Body of pancreas (tissue), 4 donors: ENCODE results near the gene LMBR1. TPM values are rescaled to one million over a fixed set of nuclear protein-coding genes. Genes with fewer than 3 reads are reported as not detected.

ENCODE experiments used
- ATAC-seq: fragments of 150-250 bp; one replicate; pipeline ENCODE4 v1.9.1; 2016
- DNase-seq, 4 donors: peaks; one replicate each; pipeline ENCODE4 v3.0.0-alpha.2; 2019
- H3K27ac ChIP-seq, 4 donors: fragments of 200-600 bp; sonication (generic); 1 replicate in 3 of 4; 2 replicates in 1 of 4; pipeline versions ENCODE4 v1.5.1 to v1.6.1; 2016 to 2019; ENCODE audit warnings: mild to moderate bottlenecking in 1 of 4, mixed read lengths in 1 of 4, moderate library complexity in 1 of 4
- H3K27me3 ChIP-seq, 2 donors: fragments of 200-600 bp; sonication (generic); one replicate each; pipeline ENCODE4 v1.6.0; 2016; ENCODE audit warnings: mild to moderate bottlenecking in 1 of 2
- H3K36me3 ChIP-seq, 2 donors: fragments of 200-600 bp; sonication (generic); replicated peaks in 1 of 2; 2 replicates each; pipeline ENCODE4 v1.5.1; 2016; ENCODE audit warnings: low read depth in 2 of 2; ENCODE audit not compliant: insufficient read depth in 1 of 2
- H3K4me1 ChIP-seq: fragments of 200-600 bp; sonication (generic); one replicate; pipeline ENCODE4 v1.6.0; 2016
- H3K4me3 ChIP-seq, 2 donors: fragments of 200-600 bp; sonication (generic); 1 replicate in 1 of 2; 2 replicates in 1 of 2; pipeline ENCODE4 v1.5.1; 2016 to 2019
- H3K9me3 ChIP-seq, 3 donors: fragments of 200-600 bp; sonication (generic); 1 replicate in 2 of 3; 2 replicates in 1 of 3; pipeline ENCODE4 v1.5.1; 2016
- CTCF ChIP-seq, 7 experiments: fragments of 450-650 bp in 4 of 7; fragments of 200-600 bp in 3 of 7; sonication (generic) in 3 of 7; IDR thresholded peaks; one replicate each; pipeline ENCODE4 v1.5.1; 2016 to 2019; ENCODE audit warnings: antibody characterized with exemption in 7 of 7
- POLR2A ChIP-seq, 3 donors: fragments of 450-650 bp; IDR thresholded peaks; one replicate each; pipeline ENCODE4 v1.6.1; 2016; ENCODE audit warnings: antibody characterized with exemption in 3 of 3, mild to moderate bottlenecking in 2 of 3
- WGBS, 2 donors: methylation state at CpG; one replicate each; pipeline ENCODE4 v1.1.5; 2017; 5-methylcytosine and 5-hydroxymethylcytosine counted together
- intact Hi-C: fragments of 100-400 bp; cut with DNase I; formaldehyde crosslinking; loops from one replicate; pipeline ENCODE4 v1.15.1; 2023
- total RNA-seq, 2 donors: library from RNA; depleted of rRNA; stranded (reverse); fragments of >200 nt; gene quantifications; one replicate each; pipeline ENCODE4 v1.1.0, GENCODE V29; 2016

LMBR1 gene
- total RNA-seq, 2 donors from 2014 or later = 23.4 to 54.0 TPM

- TF ChIP-seq POLR2A (IDR thresholded peaks at IDR 0.05) = no peak
- TF ChIP-seq CTCF (IDR thresholded peaks at IDR 0.05) = peak in 1 of 7 experiments; percentile 6
- ATAC-seq (peak; percentile 22), DNase-seq (peak; percentile 47 to 57 (median 51))
- H3K27ac ChIP-seq = peak overlapping the region; percentile 93 to 97 (median 94)
- H3K36me3 ChIP-seq = no peaks in the 10 kb centered on the region
- peaks cover 14% of the 10 kb centered on the region for H3K4me1 ChIP-seq
- WGBS, 2 donors = 3 to 4% methylated on average over 10 to 24 of the region's 57 CpGs
- peak overlapping the region; percentile 73 to 79 for H3K4me3 ChIP-seq
- H3K9me3 ChIP-seq = no peaks in the 10 kb centered on the region
- intact Hi-C loops = no loop called here
- no peaks in the 10 kb centered on the region for H3K27me3 ChIP-seq
Observed at GRCh38 chr7:156892081-156892800, 742 bp downstream of the LMBR1 start.

- intact Hi-C loops = no loop called here
Observed at GRCh38 chr7:156889746-156890145, 3.2 kb downstream of the LMBR1 start.

GRCh38 chr7:156889089-156889488 is 3.9 kb downstream of the LMBR1 start:
- 51 to 62% methylated on average over 1 of the region's 1 CpG for WGBS, 2 donors
- no peak for ATAC-seq
- Histone ChIP-seq H3K27ac (no peak overlapping the region), H3K27me3 (no peaks in the 10 kb centered on the region), H3K4me3 (no peak overlapping the region), H3K4me1 (peaks cover 8% of the 10 kb centered on the region), H3K9me3 (no peaks in the 10 kb centered on the region), H3K36me3 (no peaks in the 10 kb centered on the region)
- TF ChIP-seq CTCF (IDR thresholded peaks at IDR 0.05) = no peak
- TF ChIP-seq POLR2A (IDR thresholded peaks at IDR 0.05) = no peak
- intact Hi-C loops = no loop called here
- DNase-seq = no peak

More at GRCh38 chr7:156889746-156890145, 3.2 kb downstream of the LMBR1 start:
- no peak overlapping the region for H3K4me3 ChIP-seq
- H3K4me1 ChIP-seq = peaks cover 8% of the 10 kb centered on the region
- ATAC-seq (no peak), DNase-seq (no peak)
- no peak for TF ChIP-seq POLR2A (IDR thresholded peaks at IDR 0.05)
- TF ChIP-seq CTCF (IDR thresholded peaks at IDR 0.05) = no peak
- no peaks in the 10 kb centered on the region for H3K27me3 ChIP-seq
- H3K9me3 ChIP-seq = no peaks in the 10 kb centered on the region
- WGBS, 2 donors = 86 to 94% methylated on average over 4 of the region's 4 CpGs
- H3K36me3 ChIP-seq = no peaks in the 10 kb centered on the region
- no peak overlapping the region for H3K27ac ChIP-seq

GRCh38 chr7:156886020-156886795 is 6.8 kb downstream of the LMBR1 start:
- Histone ChIP-seq H3K4me3 (no peak overlapping the region), H3K27ac (no peak overlapping the region), H3K4me1 (no peaks in the 10 kb centered on the region), H3K9me3 (no peaks in the 10 kb centered on the region), H3K27me3 (no peaks in the 10 kb centered on the region), H3K36me3 (no peaks in the 10 kb centered on the region)
- no peak for DNase-seq
- ATAC-seq = no peak
- TF ChIP-seq POLR2A (IDR thresholded peaks at IDR 0.05) = no peak
- intact Hi-C loops = no loop called here
- 75 to 84% methylated on average over 6 of the region's 6 CpGs for WGBS, 2 donors

- Histone ChIP-seq H3K36me3 (no peaks in the 10 kb centered on the region), H3K27ac (no peak overlapping the region), H3K4me1 (no peaks in the 10 kb centered on the region), H3K9me3 (peaks cover 0 to 9% (median 0%) of the 10 kb centered on the region in 3 donors), H3K4me3 (no peak overlapping the region), H3K27me3 (no peaks in the 10 kb centered on the region)
- intact Hi-C loops = no loop called here
- TF ChIP-seq CTCF (IDR thresholded peaks at IDR 0.05) = no peak
- no peak for TF ChIP-seq POLR2A (IDR thresholded peaks at IDR 0.05)
- 77 to 86% methylated on average over 3 of the region's 3 CpGs for WGBS, 2 donors
- ATAC-seq (no peak), DNase-seq (no peak)
Observed at GRCh38 chr7:156881679-156882078, 11.3 kb downstream of the LMBR1 start.
